Fibroblast of the aortic adventitia (primary cell): Measurements from ENCODE around the gene SIGLEC12. TPM values are rescaled to one million over a fixed set of nuclear protein-coding genes. Genes with fewer than 3 reads are reported as not detected.
"Not testable (repeated sequence)": the region's sequence is repeated elsewhere in the genome, so short reads cannot be mapped to it uniquely, and the experiment has no call there.

Experiments used
- DNase-seq: peaks from one replicate; pipeline ENCODE4 v3.0.0-alpha.2; 2010; ENCODE audit warnings: low read depth
- H3K4me3 ChIP-seq: 2 replicates; pipeline ENCODE4 v1.5.1; 2011; ENCODE audit warnings: low read depth, mild to moderate bottlenecking, control low read depth, low read length, moderate library complexity
- total RNA-seq: library from RNA; depleted of rRNA; stranded (reverse); fragments of >200 nt; gene quantifications from 2 replicates; pipeline ENCODE4 v1.2.3, GENCODE V29; 2012; ENCODE audit warnings: low replicate concordance
- TF ChIP-seq, protein P1 (sequence below): IDR thresholded peaks from 2 replicates; pipeline ENCODE4 v1.5.1; 2011; ENCODE audit warnings: mild to moderate bottlenecking, low read length, control low read depth, inconsistent platforms; ENCODE audit not compliant: insufficient read depth

SIGLEC12 gene
- total RNA-seq, 1 donor = not detected

DNA sequence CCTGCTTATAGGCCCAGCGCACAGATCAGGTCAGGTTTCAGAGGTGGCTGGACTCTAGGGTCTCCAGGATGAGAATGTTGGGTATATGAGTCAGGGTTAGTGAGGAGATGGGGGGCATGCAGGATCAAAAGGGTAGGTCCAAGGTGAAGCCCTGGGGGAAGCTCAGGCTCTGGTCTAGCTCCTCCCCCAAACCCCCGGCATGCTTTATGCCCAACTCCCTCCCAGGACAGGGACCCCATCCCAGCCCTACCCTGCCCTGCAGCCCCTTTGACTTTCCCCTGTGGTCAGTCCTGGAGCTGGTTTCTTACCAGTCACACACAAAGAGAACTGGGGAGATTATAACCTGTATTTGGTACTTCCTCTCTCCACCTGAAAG is 33.1 kb downstream of the SIGLEC12 start:
- H3K4me3 ChIP-seq = no peak overlapping the region
- TF ChIP-seq, protein P1, sequence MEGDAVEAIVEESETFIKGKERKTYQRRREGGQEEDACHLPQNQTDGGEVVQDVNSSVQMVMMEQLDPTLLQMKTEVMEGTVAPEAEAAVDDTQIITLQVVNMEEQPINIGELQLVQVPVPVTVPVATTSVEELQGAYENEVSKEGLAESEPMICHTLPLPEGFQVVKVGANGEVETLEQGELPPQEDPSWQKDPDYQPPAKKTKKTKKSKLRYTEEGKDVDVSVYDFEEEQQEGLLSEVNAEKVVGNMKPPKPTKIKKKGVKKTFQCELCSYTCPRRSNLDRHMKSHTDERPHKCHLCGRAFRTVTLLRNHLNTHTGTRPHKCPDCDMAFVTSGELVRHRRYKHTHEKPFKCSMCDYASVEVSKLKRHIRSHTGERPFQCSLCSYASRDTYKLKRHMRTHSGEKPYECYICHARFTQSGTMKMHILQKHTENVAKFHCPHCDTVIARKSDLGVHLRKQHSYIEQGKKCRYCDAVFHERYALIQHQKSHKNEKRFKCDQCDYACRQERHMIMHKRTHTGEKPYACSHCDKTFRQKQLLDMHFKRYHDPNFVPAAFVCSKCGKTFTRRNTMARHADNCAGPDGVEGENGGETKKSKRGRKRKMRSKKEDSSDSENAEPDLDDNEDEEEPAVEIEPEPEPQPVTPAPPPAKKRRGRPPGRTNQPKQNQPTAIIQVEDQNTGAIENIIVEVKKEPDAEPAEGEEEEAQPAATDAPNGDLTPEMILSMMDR = no peak
- DNase-seq = no peak

DNA sequence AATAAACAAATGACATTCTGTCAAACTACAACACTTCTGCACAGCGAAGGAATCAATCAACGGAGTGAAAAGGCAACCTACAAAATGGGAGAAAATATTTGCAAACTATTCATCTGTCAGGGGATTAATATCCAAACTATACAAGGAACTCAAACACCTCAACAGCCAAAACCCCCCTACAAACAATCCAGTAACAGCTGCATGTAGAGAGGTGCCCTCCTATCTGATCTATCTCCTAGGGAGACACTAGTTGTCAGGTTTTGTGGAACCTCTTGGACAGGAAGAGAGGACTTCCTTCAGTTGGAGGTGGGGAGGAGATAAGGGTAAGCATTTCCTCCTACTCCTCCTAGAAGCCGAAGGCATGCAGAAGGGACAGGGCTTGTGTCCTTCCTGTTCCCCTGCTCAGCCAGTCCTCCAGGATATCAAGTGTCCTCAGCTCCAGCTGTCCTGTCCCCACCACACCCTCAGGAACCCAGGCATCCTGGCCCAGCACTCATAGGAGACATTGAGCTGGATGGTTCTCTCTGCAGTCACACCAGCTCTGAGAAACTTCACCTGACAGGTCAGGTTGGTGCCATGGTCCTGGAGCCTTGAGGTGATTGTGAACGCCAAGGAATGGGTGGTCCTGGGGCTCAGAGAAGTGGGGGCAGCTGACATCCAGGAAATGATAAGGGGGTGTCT is 33.6 kb downstream of the SIGLEC12 start:
- TF ChIP-seq, protein P1 = no peak
- DNase-seq = no peak
- H3K4me3 ChIP-seq = no peak overlapping the region

- DNase-seq = no peak
- TF ChIP-seq, protein P1 = no peak
- H3K4me3 ChIP-seq = no peak overlapping the region
These were observed 34.9 kb downstream of the SIGLEC12 start for GRCh38 chr19:51466723-51467122.

DNA sequence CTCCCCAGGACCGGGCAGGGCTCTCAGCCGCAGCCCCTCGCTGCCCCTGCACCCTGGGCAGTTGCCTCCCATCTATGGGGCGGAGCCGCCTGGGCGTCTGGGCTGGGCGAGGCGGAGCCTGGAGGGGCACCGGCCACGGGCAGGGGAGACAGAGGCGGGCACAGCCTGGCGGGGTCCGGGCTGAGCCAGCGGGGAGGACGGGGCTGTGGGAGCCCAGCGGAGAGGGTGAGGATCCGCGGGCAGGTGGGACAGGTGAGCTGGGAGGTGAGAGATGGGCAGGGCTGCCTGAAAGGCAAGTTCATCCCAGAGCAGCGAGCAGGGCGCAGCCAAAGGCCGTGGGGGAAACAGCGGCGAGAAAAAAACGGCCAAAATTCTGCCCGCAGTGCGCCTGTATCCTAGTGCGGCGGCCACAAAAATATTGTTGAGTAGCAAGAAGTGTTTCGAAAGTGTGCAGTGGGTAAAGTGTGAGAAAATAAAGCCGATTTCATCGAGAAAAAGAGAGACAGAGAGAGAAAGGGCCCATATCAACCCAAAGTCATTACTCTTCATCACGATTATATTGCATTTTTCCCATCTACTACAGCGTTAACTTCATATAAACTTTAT is 37.5 kb downstream of the SIGLEC12 start:
- not testable (repeated sequence) for DNase-seq, H3K4me3 ChIP-seq

GRCh38 chr19:51462681-51463080 is 38.9 kb downstream of the SIGLEC12 start:
- no peak for DNase-seq
- no peak overlapping the region for H3K4me3 ChIP-seq
- TF ChIP-seq, protein P1 = no peak

DNA sequence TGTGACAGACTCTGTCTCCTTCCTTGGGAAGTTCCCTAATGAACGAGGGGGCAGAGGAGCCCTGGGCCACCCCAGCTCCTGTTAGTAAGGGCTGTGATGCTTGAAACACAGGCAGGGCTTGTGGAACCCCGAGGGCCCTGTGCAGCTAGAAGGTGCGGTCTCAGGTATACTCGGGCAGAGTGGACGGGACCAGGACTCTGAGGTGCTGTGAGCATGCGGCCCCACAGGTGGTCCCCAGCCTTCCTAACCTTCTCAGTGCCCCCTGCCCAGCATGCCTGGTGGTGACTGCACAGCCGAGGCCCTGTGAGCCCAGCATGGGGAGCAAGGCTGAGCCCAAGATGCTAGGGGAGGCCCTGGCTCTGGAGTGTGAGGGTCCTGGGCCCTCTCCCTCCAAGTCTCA is 39.3 kb downstream of the SIGLEC12 start:
- DNase-seq = no peak
- no peak overlapping the region for H3K4me3 ChIP-seq
- TF ChIP-seq, protein P1 = no peak

DNA sequence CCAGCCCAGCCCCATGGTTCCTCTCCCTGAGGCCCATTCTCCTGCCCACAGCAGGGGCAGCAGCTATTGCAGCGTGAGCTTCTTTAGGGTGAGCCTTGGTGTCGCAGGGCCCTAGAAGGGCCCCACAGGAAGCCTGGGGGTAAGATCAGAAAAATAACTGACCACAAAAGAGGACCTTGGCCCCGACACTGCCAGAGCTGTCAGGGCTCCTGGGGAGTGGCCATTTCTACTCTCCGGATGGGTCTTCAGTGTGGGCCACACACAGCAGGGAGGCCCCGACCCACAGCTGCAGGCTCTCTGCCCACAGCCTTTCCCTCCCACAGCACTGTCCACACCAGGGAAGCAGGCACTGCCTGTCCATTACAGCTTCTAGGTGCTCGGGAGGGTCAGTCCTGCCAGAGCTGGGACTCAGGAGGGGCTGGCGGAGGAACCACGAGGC is 39.9 kb downstream of the SIGLEC12 start:
- TF ChIP-seq, protein P1 = no peak
- H3K4me3 ChIP-seq = no peak overlapping the region
- no peak for DNase-seq
